Renal pelvis (tissue), 4 donors: ENCODE data around the gene BTBD16. TPM values are rescaled to one million over a fixed set of nuclear protein-coding genes. Genes with fewer than 3 reads are reported as not detected.
A peak's percentile ranks its signal among the peaks of the same experiment; 100 is the strongest.

ENCODE experiments used
- DNase-seq: peaks from one replicate; pipeline ENCODE4 v3.0.0-alpha.2; 2013
- polyA plus RNA-seq, 3 donors: library from polyadenylated mRNA; unstranded; fragments of 120-200 nt; gene quantifications; one replicate each; pipeline ENCODE4 v1.2.1, GENCODE V29; 2013; ENCODE audit not compliant: insufficient read length in 3 of 3

The BTBD16 gene
- polyA plus RNA-seq, 3 donors: 0.37 to 1.3 (median 0.96) TPM

DNA sequence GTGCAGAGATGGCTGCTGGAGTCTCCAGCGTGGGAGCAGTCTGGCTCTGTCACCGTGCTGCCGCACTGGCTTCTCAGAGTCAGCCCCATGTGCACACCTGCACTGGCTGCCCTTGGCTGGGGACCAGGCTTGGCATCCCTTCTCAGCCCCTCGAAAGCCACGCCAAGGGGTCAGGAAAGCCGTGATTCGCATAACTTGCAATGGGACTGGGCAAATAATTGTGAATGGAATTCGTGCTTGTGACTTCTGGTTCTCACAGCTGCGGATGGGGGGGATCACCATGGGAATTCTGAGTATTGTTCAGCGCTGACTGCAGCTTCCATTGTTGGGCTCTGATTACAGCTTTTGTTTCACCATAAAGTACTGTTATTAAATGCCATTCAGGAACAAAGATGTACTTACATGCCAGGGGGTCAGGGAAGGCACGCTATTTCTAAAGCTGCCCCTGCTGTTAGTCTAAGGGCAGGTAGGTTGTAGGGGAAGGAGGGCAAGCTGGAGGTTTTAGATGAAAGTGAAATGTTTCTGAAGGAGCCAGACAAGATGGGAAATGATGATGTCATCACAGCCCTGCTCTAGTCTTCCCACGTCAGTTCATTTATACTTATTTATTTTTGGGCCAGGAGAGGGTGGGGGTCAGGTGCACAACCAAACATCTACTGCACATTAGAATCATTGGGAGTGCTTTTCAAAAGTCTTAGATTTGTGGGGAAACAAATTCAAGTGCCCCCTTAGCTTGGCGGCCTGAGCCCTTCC is 97.6 kb downstream of the BTBD16 start:
- no peak for DNase-seq

DNA sequence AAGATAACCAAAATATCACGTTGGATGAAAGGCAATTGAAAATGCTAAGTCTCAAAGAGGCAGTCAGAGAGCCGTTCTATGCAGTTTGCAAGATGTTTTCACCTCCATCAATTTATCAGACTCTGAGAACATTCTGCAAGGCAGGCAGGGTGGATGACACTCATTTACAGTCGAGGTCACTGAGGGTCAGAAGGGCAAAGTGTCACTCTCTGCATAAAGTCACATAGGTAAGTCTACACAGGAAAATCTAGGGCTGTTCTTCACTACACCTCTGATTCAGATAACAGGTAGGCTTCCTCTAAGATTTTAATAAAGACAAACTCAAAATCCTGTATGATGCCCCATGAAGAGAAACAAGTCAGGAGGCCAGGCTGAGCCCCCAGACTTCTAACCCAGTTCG is 102.0 kb downstream of the BTBD16 start:
- no peak for DNase-seq

DNA sequence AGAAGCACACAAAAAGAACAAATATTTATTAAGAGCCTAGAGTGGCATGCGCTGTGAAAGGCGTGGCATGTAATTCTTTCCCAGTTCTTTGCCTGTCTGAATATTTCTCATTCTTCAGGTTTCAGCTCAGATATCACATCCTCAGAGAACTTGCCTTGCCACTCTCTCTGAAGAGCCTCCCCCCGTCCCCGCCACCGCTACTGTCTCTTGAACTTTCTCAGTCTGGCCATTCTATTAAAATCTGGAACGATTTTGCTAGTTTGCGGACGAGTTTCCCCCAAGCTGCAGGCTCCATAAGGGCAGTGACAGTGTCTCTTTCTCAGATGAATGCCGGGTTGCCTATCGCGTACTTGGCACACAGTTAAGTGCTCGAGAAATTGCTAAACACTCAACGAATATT is 102.6 kb downstream of the BTBD16 start:
- peak; percentile 26 for DNase-seq

DNA sequence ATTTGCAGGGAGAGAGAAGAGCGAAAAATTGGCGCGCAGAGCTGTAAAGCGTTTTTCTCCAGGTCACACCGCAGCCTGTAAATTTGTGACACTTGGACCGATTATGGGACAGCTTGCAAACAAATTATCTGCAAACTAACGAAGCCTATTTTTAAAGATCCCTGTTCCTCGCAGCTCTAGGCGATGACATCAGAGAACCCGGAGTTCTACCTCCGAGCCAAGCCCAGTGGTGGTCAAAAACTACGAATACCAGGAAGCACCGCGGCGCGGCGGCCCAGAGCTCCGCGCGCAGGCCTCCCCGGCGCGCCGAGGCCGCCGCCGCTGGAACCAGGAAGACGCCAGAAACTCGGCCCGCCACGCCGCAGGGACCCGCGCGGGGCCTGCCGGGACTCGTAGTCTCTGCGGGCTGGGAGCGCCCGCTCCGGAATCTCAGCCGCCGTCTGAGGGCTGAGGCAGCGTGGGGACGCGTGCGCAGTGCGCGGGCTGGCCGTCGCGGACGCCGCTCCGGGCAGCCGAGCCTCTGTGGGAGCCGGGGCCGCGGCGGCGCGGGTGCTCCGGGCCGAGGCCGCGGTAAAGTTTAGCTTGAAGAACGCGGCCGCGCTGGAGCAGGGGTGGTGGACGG is 103.3 kb downstream of the BTBD16 start, which contains the start of gene PLEKHA1:
Gene PLEKHA1, plus strand, starts transcription at position 472 of the 622 bp plus-strand sequence. CDS start 18,493 bp downstream, outside the sequence.
- DNase-seq: peak; percentile 95

DNA sequence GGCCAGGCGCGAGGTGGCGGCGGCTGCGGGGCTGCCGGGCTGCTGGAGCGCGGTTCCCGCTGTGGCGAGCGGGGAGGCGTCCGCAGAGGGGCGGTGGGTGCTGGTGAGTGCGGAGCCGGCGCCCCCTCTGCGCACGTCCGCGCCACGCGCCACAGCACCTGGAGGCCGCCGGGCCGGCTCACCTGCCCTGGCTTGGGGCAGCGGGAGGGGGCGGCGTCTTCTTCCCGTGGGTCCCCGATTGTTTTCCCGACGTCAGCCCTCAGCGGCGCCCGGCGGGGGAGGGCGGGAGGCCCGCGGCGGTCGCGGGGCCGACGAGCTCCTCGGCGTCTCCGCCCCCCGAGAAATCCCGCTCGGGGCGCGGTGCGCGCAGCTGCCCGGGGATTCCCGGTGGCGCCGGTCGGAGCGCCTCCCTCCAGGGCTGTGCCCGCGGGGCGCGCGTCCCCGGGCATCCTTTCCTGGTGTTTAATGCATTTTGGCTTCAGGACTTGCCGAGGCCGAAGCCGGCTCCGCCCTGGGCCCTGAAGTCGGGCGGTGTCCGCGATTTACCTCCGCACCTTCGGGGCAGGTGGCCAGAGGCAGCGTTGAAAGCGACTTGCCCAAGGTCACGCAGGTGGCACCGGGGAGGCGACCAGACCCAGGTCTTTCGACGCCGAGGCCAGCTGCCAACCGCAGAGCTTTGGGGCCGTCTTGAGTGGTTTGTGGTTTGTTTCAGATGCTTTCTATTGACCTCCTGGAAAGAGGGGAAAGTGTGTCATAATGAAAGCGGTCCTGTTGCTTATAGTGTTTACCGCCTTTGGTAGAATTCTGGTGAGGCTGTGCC is 104.0 kb downstream of the BTBD16 start:
- peak; percentile 53 for DNase-seq

DNA sequence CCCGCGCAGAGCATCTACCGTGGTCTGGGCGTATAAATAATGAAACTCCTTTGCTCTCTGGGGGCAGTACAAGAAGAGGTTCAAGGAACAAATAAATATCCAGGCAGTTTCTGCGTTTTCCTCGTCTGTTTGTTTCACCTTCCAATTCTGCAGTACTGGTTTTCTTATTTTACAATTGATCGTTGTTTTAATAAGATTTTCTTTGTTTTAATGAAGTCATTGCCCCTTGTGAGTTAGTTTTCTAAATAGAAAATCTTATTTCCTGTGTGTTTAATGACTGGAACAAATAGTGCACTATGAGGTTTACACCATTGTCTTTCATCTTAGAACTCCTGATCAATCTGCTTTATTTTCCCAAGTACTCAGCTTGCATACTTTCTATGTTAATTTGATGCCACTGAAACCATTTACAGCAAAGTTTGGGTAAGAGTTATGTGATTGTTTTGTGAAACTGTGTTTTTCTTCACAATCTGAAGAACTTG is 104.6 kb downstream of the BTBD16 start:
- peak; percentile 19 for DNase-seq

DNA sequence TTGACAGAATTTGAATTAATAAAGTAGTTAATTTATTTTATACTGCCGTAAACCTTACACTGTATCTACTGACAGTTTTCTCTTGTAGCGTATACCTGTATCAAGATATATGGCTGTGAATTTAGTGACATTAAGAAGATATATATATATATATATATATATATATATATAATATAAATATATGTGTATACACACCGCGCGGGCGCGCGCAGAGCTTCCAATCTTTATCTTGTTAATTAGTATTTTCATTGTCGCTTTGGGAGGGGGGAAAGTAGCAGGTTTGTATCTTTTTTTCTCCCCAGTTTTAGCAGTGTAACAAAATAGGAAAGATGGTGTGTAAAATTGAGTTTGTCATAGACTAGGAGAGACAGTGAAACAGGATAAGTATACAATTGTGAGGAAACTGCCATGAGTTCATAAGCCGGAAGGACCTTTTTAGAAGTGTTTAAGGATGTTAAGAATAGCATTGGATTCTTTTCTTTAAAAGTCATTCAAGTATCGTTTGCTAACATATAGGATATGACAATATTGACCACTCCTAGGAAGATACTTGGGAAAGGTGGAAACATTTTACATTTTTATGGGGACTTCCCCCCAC is 105.4 kb downstream of the BTBD16 start:
- DNase-seq: no peak

DNA sequence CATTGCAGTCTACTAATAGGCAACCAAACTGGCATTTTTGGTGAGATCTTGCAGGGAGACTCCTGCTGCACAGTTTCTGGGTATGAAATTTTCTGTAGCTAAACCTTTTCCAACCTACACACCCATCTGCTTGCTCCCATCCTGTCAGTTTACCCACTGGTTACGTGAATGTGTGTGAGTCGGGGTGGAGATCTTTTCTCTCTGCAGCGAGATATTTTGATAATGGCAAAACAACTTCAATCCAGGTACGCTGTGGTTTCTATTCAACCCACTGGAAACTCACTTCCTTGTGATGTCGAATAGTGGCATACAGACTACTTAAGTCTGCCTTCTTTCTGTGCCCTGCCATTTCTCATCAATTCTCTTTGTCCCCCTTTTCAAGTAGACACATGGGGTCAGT is 107.9 kb downstream of the BTBD16 start:
- no peak for DNase-seq

DNA sequence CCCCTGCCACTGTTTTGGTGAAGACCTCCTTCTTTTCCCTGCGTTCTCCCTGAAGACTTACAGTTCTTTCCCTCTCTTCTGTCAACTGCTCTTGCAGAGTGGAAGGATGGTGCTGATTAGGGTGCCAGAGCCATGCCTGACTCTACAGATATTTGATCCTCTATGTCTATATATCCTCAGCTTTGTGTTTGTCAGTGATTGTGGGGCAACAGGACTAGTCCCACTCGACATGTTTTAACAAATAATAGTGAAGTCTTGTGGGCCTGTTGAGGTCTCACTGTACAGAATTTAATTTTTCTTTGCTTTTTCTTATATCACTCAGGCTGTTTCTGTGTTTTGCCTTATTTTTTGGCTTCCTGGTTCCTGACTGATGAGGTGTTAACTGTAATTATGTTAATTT is 108.4 kb downstream of the BTBD16 start:
- DNase-seq: no peak

DNA sequence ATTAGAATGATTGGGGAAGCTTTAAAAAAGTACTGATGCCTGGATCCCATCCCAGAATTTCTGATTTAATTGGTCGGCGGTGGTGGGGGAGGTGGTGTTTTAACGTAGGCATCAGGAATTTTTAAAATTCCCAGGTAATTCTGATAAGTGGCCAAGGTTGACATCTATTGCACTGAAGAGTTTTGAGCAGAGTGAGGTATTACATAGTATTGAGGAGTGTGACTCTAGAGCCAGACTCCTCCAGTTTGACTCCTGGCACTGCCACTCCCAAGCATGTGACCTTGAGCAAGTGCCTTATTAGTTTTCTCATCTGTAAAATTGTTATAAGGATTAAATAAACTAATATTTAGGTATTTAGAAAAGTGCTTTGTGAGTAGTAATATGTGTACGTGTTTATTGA is 109.6 kb downstream of the BTBD16 start:
- no peak for DNase-seq

DNA sequence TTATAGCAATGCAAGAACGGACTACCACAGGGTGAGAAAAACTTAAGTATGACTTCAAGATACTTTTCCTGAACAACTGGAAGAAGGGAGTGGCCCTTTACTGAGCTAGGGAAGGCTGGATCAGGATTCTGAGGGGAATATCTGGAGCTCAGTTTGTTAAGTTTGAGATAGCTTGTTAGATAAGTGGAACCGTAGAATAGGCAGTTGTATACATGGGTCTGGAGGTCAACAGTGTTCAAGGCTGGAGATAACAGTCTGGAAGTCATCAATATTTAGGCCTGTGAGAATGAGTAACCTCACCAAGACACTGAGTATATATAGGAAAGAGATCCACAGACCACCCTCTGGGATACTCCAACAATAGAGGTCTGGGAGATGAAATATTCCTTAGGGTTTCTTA is 110.6 kb downstream of the BTBD16 start:
- DNase-seq: no peak

DNA sequence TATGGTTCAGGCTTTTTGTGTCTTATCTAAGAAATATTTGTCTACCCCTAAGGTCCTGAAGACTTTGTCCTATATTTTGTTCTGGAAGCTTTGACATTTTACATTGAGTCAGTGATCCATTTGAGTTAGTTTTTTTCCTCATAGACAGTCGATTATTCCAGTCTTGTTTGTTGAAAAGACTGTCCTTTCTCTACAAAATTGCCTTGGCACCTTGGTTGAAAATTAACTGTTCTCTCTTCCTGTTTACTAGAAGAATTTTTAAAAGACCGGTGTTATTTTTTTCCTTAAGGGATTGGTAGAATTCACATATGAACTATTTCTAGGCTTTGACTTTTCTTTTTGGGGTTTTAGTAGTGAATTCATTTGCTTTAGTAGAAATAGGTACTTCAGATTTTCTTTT is 115.4 kb downstream of the BTBD16 start:
- DNase-seq: no peak

DNA sequence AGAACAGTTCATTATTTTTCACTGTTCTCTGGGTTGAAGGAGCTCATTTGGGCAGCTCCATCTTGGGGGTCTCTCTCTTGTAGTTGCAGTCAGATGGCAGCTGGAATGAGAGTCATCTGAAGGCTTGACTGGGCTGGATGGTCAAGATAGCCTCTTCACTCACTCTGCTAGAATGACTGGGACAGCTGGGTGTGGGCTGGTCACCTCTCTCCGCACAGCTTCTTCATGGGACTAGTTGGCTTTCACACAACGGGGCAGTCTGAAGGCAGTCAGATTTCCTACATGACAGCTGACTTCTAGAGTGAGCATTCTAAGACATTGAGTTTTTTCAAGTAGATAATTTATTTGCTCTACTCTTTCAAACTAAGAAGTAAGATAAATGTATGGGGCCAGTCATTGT is 116.5 kb downstream of the BTBD16 start:
- DNase-seq: no peak

Other genes with a start within 250 kb of the BTBD16 start
- 10 to 100 TPM; 70.1 to 98.8 (median 96.3) TPM for gene PLEKHA1, start 103.4 kb downstream of the BTBD16 start, polyA plus RNA-seq
- gene ARMS2, start 183.4 kb downstream of the BTBD16 start, polyA plus RNA-seq: under 1 TPM in 2 of 3 donors, not detected in 1; 0.17 to 0.49 TPM
- 100 to 1,000 TPM; 156 to 179 (median 167) TPM for gene HTRA1, start 190.3 kb downstream of the BTBD16 start, polyA plus RNA-seq